ENCODE measurements around the gene SORCS2. TPM values are rescaled to one million over a fixed set of nuclear protein-coding genes. Genes with fewer than 3 reads are reported as not detected.

SORCS2 gene
- total RNA-seq, 4 donors from 2014 or later = 1.1 to 2.5 (median 2.0) TPM

DNA sequence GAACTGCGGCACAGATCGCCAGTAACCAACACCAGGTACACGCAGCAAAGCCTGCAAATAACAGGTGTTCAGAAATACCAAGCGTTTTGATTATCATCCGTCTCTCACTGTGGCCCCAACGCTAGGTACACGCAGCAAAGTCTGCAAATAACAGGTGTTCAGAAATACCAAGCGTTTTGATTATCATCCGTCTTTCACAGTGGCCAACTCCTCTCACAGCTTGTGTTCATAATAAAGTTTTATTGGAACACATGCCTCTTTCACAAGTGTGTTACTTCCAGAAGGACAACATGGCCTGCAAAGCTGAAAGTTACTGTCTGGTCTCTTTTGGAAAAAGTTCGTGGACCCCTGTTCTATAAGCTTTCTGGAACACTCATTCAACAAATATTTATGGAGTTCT is 594.2 kb downstream of the SORCS2 start:
- no peaks in the 10 kb centered on the region for H3K27me3 ChIP-seq
- intact Hi-C loops (cut with DNase I) = no loop called here
- no peak for DNase-seq
- H3K9me3 ChIP-seq = no peaks in the 10 kb centered on the region
- peaks cover 0 to 76% (median 3%) of the 10 kb centered on the region in 3 donors for H3K36me3 ChIP-seq
- TF ChIP-seq POLR2A (IDR thresholded peaks at IDR 0.05) (no peak), CTCF (IDR thresholded peaks at IDR 0.05) (no peak)
- WGBS, 2 donors = 89 to 93% methylated on average over 10 of the region's 10 CpGs
- no peak overlapping the region for H3K4me3 ChIP-seq
- peaks cover 0 to 27% (median 15%) of the 10 kb centered on the region in 3 donors for H3K4me1 ChIP-seq
- H3K27ac ChIP-seq = no peak overlapping the region

GRCh38 chr4:7787067-7787466 is 594.7 kb downstream of the SORCS2 start:
- Histone ChIP-seq H3K4me1 (peaks cover 0 to 22% (median 9%) of the 10 kb centered on the region in 3 donors), H3K9me3 (no peaks in the 10 kb centered on the region), H3K4me3 (no peak overlapping the region), H3K27me3 (no peaks in the 10 kb centered on the region), H3K27ac (no peak overlapping the region), H3K36me3 (peaks cover 0 to 76% (median 3%) of the 10 kb centered on the region in 3 donors)
- TF ChIP-seq CTCF (IDR thresholded peaks at IDR 0.05) (no peak), POLR2A (IDR thresholded peaks at IDR 0.05) (no peak)
- WGBS, 2 donors = 88 to 96% methylated on average over 10 to 14 of the region's 15 CpGs
- intact Hi-C loops (cut with DNase I) = no loop called here
- no peak for DNase-seq

GRCh38 chr4:7787681-7788141 is 595.4 kb downstream of the SORCS2 start:
- no peak overlapping the region for H3K4me3 ChIP-seq
- H3K27ac ChIP-seq = no peak overlapping the region
- 92% methylated on average over 12 of the region's 30 CpGs; no CpG with 5 or more reads in 1 of the 2 donors for WGBS, 2 donors
- no peak for DNase-seq
- peaks cover 0 to 82% (median 3%) of the 10 kb centered on the region in 3 donors for H3K36me3 ChIP-seq
- H3K9me3 ChIP-seq = no peaks in the 10 kb centered on the region
- intact Hi-C loops (cut with DNase I) = no loop called here
- H3K27me3 ChIP-seq = no peaks in the 10 kb centered on the region
- peaks cover 0 to 16% (median 5%) of the 10 kb centered on the region in 3 donors for H3K4me1 ChIP-seq
- no peak for TF ChIP-seq POLR2A (IDR thresholded peaks at IDR 0.05)
- no peak for TF ChIP-seq CTCF (IDR thresholded peaks at IDR 0.05)

GRCh38 chr4:7788193-7788592 is 595.9 kb downstream of the SORCS2 start:
- intact Hi-C loops (cut with DNase I) = no loop called here
- no peaks in the 10 kb centered on the region for H3K27me3 ChIP-seq
- no peak for DNase-seq
- H3K36me3 ChIP-seq = peaks cover 0 to 85% (median 3%) of the 10 kb centered on the region in 3 donors
- TF ChIP-seq CTCF (IDR thresholded peaks at IDR 0.05) = no peak
- TF ChIP-seq POLR2A (IDR thresholded peaks at IDR 0.05) = no peak
- H3K4me1 ChIP-seq = peaks cover 0 to 12% (median 4%) of the 10 kb centered on the region in 3 donors
- 91 to 93% methylated on average over 17 of the region's 17 CpGs for WGBS, 2 donors
- H3K27ac ChIP-seq = no peak overlapping the region
- no peaks in the 10 kb centered on the region for H3K9me3 ChIP-seq
- no peak overlapping the region for H3K4me3 ChIP-seq

DNA sequence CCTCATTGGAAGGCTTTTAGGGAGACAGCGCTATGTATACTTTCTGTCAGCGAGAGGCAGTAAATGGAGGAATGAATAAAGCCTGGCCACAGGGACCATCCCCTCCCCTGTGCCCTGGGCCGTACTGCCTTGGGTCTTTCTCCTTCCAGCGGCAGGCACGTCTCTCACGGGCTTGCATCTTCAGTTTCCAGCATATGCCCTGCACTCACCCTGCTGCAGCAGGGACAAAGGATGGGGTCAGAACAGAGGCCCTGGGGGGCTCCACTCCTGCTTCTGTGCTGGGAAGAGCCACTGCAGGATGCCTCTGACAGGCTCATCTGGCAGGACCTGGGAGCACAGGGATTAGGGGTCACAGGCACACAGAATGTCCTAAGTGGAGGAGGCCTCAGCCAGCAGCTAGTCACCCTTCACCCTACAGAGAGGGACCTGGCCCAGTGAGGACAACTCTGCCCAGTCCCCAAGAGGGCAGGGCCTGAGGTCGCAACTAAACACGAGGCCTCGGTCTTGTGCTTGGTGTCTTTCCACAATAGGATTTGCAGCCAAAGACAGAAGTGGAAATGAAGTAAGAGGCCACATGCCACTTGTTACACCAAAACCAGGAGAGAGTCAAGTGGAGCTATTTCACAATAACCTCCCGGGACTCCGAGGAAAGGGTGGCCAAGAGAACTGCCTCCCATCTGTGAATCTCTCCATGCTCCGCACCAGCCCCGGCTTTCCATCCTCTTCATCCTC is 596.5 kb downstream of the SORCS2 start:
- H3K36me3 ChIP-seq = peaks cover 0 to 85% (median 3%) of the 10 kb centered on the region in 3 donors
- H3K27ac ChIP-seq = peak overlapping the region in 2 of 4 donors; percentile 25 to 44
- 89 to 90% methylated on average over 11 to 12 of the region's 13 CpGs for WGBS, 2 donors

More for the DNA sequence above, 596.5 kb downstream of the SORCS2 start:
- TF ChIP-seq POLR2A (IDR thresholded peaks at IDR 0.05) (no peak), CTCF (IDR thresholded peaks at IDR 0.05) (no peak)
- H3K4me1 ChIP-seq = peaks cover 0 to 12% (median 4%) of the 10 kb centered on the region in 3 donors
- intact Hi-C loops (cut with DNase I) = no loop called here
- no peak for DNase-seq
- no peak overlapping the region for H3K4me3 ChIP-seq
- no peaks in the 10 kb centered on the region for H3K9me3 ChIP-seq
- H3K27me3 ChIP-seq = no peaks in the 10 kb centered on the region

Measured in esophagus squamous epithelium (tissue), 5 donors.